ENCODE results near the gene TSFM.

GRCh38 chr12:57835366-57836288, 53.0 kb downstream of the TSFM start:
- TF ChIP-seq ZNF311 (CRISPR knock-in tag; IDR thresholded peaks at IDR 0.05) (no peak), ZNF23 (CRISPR knock-in tag; IDR thresholded peaks at IDR 0.05) (no peak), PREB (CRISPR knock-in tag; IDR thresholded peaks at IDR 0.05) (no peak), HMGXB4 (CRISPR knock-in tag; IDR thresholded peaks at IDR 0.05) (no peak), POLR2A (conservative IDR thresholded peaks at IDR 0.05) (no peak), EZH2 (IDR thresholded peaks at IDR 0.05; ENCODE audit: borderline replicate concordance, low read depth, low read length) (no peak), SMARCA5 (IDR thresholded peaks at IDR 0.05) (no peak)
- TF ChIP-seq, protein P1, sequence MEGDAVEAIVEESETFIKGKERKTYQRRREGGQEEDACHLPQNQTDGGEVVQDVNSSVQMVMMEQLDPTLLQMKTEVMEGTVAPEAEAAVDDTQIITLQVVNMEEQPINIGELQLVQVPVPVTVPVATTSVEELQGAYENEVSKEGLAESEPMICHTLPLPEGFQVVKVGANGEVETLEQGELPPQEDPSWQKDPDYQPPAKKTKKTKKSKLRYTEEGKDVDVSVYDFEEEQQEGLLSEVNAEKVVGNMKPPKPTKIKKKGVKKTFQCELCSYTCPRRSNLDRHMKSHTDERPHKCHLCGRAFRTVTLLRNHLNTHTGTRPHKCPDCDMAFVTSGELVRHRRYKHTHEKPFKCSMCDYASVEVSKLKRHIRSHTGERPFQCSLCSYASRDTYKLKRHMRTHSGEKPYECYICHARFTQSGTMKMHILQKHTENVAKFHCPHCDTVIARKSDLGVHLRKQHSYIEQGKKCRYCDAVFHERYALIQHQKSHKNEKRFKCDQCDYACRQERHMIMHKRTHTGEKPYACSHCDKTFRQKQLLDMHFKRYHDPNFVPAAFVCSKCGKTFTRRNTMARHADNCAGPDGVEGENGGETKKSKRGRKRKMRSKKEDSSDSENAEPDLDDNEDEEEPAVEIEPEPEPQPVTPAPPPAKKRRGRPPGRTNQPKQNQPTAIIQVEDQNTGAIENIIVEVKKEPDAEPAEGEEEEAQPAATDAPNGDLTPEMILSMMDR (IDR thresholded peaks at IDR 0.05 in 2 of 3, conservative IDR thresholded peaks at IDR 0.05 in 1 of 3; ENCODE audit: insufficient read depth in 2 of 3, low read depth in 1 of 3, low read length in 3 of 3) = no peak

Measured in K562 (cell line).